Measurements from ENCODE around the gene RHBDF1. TPM values are rescaled to one million over a fixed set of nuclear protein-coding genes. Genes with fewer than 3 reads are reported as not detected.

The RHBDF1 gene
- 18.3 TPM for polyA plus RNA-seq
- long read RNA-seq, donor 1 = 0 reads
- long read RNA-seq, donor 2, partial matches to known transcripts = 0 of 1 reads
- long read RNA-seq, donor 2, other reads (novel, unspliced or antisense) = 0 of 1 reads
- long read RNA-seq, donor 3 = 0 reads
- long read RNA-seq, donor 4, partial matches to known transcripts = 0 of 1 reads
- long read RNA-seq, donor 4, other reads (novel, unspliced or antisense) = 0 of 1 reads
- long read RNA-seq, donor 5 = 0 reads
- long read RNA-seq, donor 6, partial matches to known transcripts = 0 of 2 reads
- long read RNA-seq, donor 6, other reads (novel, unspliced or antisense) = 0 of 2 reads
- long read RNA-seq, donor 7 = 0 reads
- long read RNA-seq, donor 8, partial matches to known transcripts = 0 of 1 reads
- long read RNA-seq, donor 8, other reads (novel, unspliced or antisense) = 0 of 1 reads
- long read RNA-seq, donor 9 = 0 reads
- long read RNA-seq, donor 10, partial matches to known transcripts = 0 of 2 reads
- long read RNA-seq, donor 10, other reads (novel, unspliced or antisense) = 0 of 2 reads
- long read RNA-seq, donor 11, partial matches to known transcripts = 0 of 3 reads
- long read RNA-seq, donor 11, other reads (novel, unspliced or antisense) = 0 of 3 reads

GRCh38 chr16:72561-73548 is at the start of gene RHBDF1:
Gene RHBDF1, minus strand, starts transcription at chr16:72631. Its CDS starts 7,616 bp downstream, at chr16:65015.
- H3K27ac ChIP-seq (ENCODE audit: low read length) = peak within 1 kb of the TSS; percentile 77
- H3K4me1 ChIP-seq (ENCODE audit: control insufficient read depth, insufficient read depth, low read length) = peaks cover 31% of the 10 kb centered on the region
- peaks cover 2% of the 10 kb centered on the region for H3K9me3 ChIP-seq (ENCODE audit: control insufficient read depth, low read depth, low read length)
- no CpG with 5 or more reads among the region's 62 CpGs for WGBS (ENCODE audit: insufficient coverage, low lambda C conversion rate)
- peak within 1 kb of the TSS; percentile 70 for H3K4me3 ChIP-seq (ENCODE audit: low read length)
- peaks cover 3% of the 10 kb centered on the region for H3K27me3 ChIP-seq (ENCODE audit: control insufficient read depth, insufficient read depth, low read length)
- H3K36me3 ChIP-seq (ENCODE audit: control insufficient read depth, insufficient read depth, low read length) = no peaks in the 10 kb centered on the region
- peak; percentile 71 to 74 for DNase-seq

DNA sequence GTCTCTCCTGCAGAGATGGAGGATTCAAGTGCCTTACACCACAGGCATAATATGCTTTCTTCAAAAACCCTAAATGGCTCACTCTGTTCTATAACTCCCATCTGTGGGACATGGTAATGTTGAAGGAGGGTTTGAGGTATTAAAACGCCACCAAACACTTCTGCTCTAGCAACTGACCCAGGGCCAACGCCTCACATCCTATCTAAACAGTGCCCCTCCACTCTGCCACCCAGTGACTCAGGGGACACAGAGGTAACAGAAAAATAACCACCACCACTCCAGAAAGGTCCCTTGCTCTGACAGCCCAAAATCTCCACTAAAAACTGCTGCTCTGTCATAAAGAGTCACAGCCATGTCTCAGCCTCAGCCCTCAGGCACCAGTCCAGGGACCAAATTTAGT is 48.3 kb upstream of the RHBDF1 start:
- Histone ChIP-seq H3K4me3 (ENCODE audit: low read length) (no peak overlapping the region), H3K9me3 (ENCODE audit: control insufficient read depth, low read depth, low read length) (no peaks in the 10 kb centered on the region), H3K4me1 (ENCODE audit: control insufficient read depth, insufficient read depth, low read length) (peaks cover 3% of the 10 kb centered on the region), H3K27ac (ENCODE audit: low read length) (no peak overlapping the region), H3K36me3 (ENCODE audit: control insufficient read depth, insufficient read depth, low read length) (peaks cover 22% of the 10 kb centered on the region), H3K27me3 (ENCODE audit: control insufficient read depth, insufficient read depth, low read length) (no peaks in the 10 kb centered on the region)
- no CpG with 5 or more reads among the region's 2 CpGs for WGBS (ENCODE audit: insufficient coverage, low lambda C conversion rate)
- DNase-seq = no peak

DNA sequence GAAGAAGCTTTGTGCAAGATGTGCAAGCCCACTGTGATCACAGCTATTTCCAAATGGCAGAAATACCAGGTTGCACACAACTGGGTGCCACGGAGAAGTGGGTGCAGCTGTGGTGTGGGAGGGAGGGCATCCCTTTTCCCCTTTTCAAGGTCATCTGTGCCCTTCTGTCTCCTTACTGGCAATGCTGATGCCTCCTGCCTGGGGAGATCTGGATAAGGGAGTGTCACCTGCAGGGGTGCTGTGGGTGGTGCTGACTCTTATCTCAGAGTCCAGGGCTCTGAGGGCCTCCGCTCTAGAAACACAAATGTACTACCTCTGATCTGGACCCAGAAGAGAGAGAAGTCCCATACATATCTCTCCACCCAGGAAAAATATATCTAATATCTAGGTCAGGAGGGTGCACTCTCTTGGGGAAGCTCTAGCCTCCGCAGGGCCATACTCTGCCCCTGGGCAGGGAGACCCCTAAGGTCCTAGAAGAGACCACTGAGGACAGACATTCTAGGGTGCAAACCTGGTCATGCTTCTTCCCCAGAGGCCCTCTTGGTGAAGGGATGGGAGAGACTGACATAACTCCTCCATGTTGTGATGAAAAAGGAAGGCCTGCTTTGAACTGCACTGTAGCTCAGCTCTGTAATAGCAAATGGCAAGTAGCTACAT is 47.5 kb upstream of the RHBDF1 start:
- Histone ChIP-seq H3K27me3 (ENCODE audit: control insufficient read depth, insufficient read depth, low read length) (no peaks in the 10 kb centered on the region), H3K4me3 (ENCODE audit: low read length) (no peak overlapping the region), H3K36me3 (ENCODE audit: control insufficient read depth, insufficient read depth, low read length) (peaks cover 18% of the 10 kb centered on the region), H3K9me3 (ENCODE audit: control insufficient read depth, low read depth, low read length) (no peaks in the 10 kb centered on the region), H3K27ac (ENCODE audit: low read length) (no peak overlapping the region), H3K4me1 (ENCODE audit: control insufficient read depth, insufficient read depth, low read length) (peaks cover 3% of the 10 kb centered on the region)
- WGBS (ENCODE audit: insufficient coverage, low lambda C conversion rate) = no CpG with 5 or more reads among the region's 3 CpGs
- DNase-seq = no peak

GRCh38 chr16:119295-119694 is 46.9 kb upstream of the RHBDF1 start:
- Histone ChIP-seq H3K36me3 (ENCODE audit: control insufficient read depth, insufficient read depth, low read length) (peaks cover 21% of the 10 kb centered on the region), H3K9me3 (ENCODE audit: control insufficient read depth, low read depth, low read length) (no peaks in the 10 kb centered on the region), H3K4me1 (ENCODE audit: control insufficient read depth, insufficient read depth, low read length) (peaks cover 3% of the 10 kb centered on the region), H3K4me3 (ENCODE audit: low read length) (no peak overlapping the region), H3K27ac (ENCODE audit: low read length) (no peak overlapping the region), H3K27me3 (ENCODE audit: control insufficient read depth, insufficient read depth, low read length) (no peaks in the 10 kb centered on the region)
- WGBS (ENCODE audit: insufficient coverage, low lambda C conversion rate) = no CpG with 5 or more reads among the region's 5 CpGs
- no peak for DNase-seq

- WGBS (ENCODE audit: insufficient coverage, low lambda C conversion rate) = no CpG with 5 or more reads among the region's 2 CpGs
- no peak for DNase-seq
- Histone ChIP-seq H3K9me3 (ENCODE audit: control insufficient read depth, low read depth, low read length) (no peaks in the 10 kb centered on the region), H3K36me3 (ENCODE audit: control insufficient read depth, insufficient read depth, low read length) (peaks cover 25% of the 10 kb centered on the region), H3K27ac (ENCODE audit: low read length) (no peak overlapping the region), H3K4me1 (ENCODE audit: control insufficient read depth, insufficient read depth, low read length) (peaks cover 3% of the 10 kb centered on the region), H3K4me3 (ENCODE audit: low read length) (no peak overlapping the region), H3K27me3 (ENCODE audit: control insufficient read depth, insufficient read depth, low read length) (no peaks in the 10 kb centered on the region)
These were observed 46.4 kb upstream of the RHBDF1 start for GRCh38 chr16:118857-119256.

GRCh38 chr16:117379-118365 is 45.2 kb upstream of the RHBDF1 start:
- Histone ChIP-seq H3K27me3 (ENCODE audit: control insufficient read depth, insufficient read depth, low read length) (no peaks in the 10 kb centered on the region), H3K27ac (ENCODE audit: low read length) (no peak overlapping the region), H3K36me3 (ENCODE audit: control insufficient read depth, insufficient read depth, low read length) (peaks cover 30% of the 10 kb centered on the region), H3K9me3 (ENCODE audit: control insufficient read depth, low read depth, low read length) (no peaks in the 10 kb centered on the region), H3K4me1 (ENCODE audit: control insufficient read depth, insufficient read depth, low read length) (peaks cover 3% of the 10 kb centered on the region), H3K4me3 (ENCODE audit: low read length) (no peak overlapping the region)
- peak; percentile 67 to 77 for DNase-seq
- WGBS (ENCODE audit: insufficient coverage, low lambda C conversion rate) = no CpG with 5 or more reads among the region's 19 CpGs

DNA sequence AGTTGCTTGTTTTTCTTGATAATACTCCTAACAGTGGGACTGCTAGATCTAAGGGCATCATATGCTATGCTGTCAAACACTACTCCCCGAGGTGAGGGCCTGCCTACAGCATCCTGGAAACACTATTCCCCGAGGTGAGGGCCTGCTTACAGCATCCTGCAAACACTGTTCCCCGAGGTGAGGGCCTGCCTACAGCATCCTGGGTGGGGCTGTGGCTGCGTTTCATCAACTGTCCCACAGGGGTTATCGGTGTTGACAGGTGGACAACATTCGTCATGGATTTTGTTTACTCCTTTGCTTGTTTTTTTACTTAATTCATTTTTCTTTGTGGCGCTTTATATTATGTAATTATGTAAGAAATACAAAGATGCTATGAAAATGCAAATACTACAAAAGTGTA is 43.6 kb upstream of the RHBDF1 start:
- H3K36me3 ChIP-seq (ENCODE audit: control insufficient read depth, insufficient read depth, low read length) = peaks cover 39% of the 10 kb centered on the region
- 100% methylated on average over 1 of the region's 7 CpGs for WGBS (ENCODE audit: insufficient coverage, low lambda C conversion rate)

GRCh38 chr16:114327-114726 is 41.9 kb upstream of the RHBDF1 start:
- WGBS (ENCODE audit: insufficient coverage, low lambda C conversion rate) = no CpG with 5 or more reads among the region's 2 CpGs
- H3K9me3 ChIP-seq (ENCODE audit: control insufficient read depth, low read depth, low read length) = no peaks in the 10 kb centered on the region
- H3K4me3 ChIP-seq (ENCODE audit: low read length) = no peak overlapping the region
- no peak overlapping the region for H3K27ac ChIP-seq (ENCODE audit: low read length)
- peaks cover 49% of the 10 kb centered on the region for H3K36me3 ChIP-seq (ENCODE audit: control insufficient read depth, insufficient read depth, low read length)
- DNase-seq = no peak
- no peaks in the 10 kb centered on the region for H3K27me3 ChIP-seq (ENCODE audit: control insufficient read depth, insufficient read depth, low read length)
- H3K4me1 ChIP-seq (ENCODE audit: control insufficient read depth, insufficient read depth, low read length) = peaks cover 3% of the 10 kb centered on the region

More for the DNA sequence above, 43.6 kb upstream of the RHBDF1 start:
- H3K9me3 ChIP-seq (ENCODE audit: control insufficient read depth, low read depth, low read length) = no peaks in the 10 kb centered on the region
- H3K4me3 ChIP-seq (ENCODE audit: low read length) = no peak overlapping the region
- DNase-seq = no peak
- H3K27ac ChIP-seq (ENCODE audit: low read length) = no peak overlapping the region
- H3K4me1 ChIP-seq (ENCODE audit: control insufficient read depth, insufficient read depth, low read length) = peaks cover 3% of the 10 kb centered on the region
- no peaks in the 10 kb centered on the region for H3K27me3 ChIP-seq (ENCODE audit: control insufficient read depth, insufficient read depth, low read length)

DNA sequence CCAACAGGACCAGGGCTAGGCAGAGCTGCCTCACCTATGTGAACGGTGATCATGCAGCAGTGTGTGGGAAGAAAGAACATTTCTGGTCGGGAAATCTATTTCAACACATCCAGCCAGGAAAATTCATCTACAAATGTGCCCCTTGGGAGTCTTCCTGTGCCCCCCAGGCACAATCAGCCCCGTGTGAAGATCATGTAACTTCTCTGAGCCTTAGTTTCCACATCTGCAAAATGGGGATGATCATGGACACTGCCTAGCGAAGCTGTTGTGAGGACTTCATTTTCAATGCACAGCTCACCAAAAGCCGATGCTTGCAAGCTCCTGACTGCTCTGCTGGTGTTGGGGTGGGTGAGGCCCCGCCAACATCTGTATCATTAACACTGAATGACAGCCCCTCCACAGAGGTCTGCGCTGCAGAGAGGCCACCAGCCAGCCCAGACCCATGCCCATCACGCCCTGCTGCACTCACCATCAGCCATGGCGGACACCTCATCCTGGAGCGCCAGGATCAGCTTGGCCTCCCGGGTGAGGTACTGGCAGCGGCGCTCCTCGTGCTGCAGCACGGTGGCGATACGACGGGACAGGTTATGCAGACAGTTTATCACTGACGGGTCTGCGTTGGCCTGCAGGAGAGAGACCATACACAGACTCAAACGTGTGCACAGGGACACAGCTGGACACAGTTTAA is 39.9 kb upstream of the RHBDF1 start:
- Histone ChIP-seq H3K4me1 (ENCODE audit: control insufficient read depth, insufficient read depth, low read length) (no peaks in the 10 kb centered on the region), H3K9me3 (ENCODE audit: control insufficient read depth, low read depth, low read length) (no peaks in the 10 kb centered on the region), H3K27me3 (ENCODE audit: control insufficient read depth, insufficient read depth, low read length) (no peaks in the 10 kb centered on the region), H3K4me3 (ENCODE audit: low read length) (no peak overlapping the region), H3K36me3 (ENCODE audit: control insufficient read depth, insufficient read depth, low read length) (peaks cover 55% of the 10 kb centered on the region), H3K27ac (ENCODE audit: low read length) (no peak overlapping the region)
- WGBS (ENCODE audit: insufficient coverage, low lambda C conversion rate) = no CpG with 5 or more reads among the region's 21 CpGs
- no peak for DNase-seq
